PC-9 (cell line): Measurements from ENCODE around the gene CD247. TPM values are rescaled to one million over a fixed set of nuclear protein-coding genes. Genes with fewer than 3 reads are reported as not detected.

Experiments
- BruUV-seq: library from RNA; stranded (reverse); fragments of 400-500 nt; replicated peaks from 2 replicates; lab custom pipeline; 2021; lab: Mats Ljungman, UMichigan
- CTCF ChIA-PET: fragments of 300-600 bp; sonication (Branson Sonifier 250); formaldehyde crosslinking; loops from one replicate; lab custom pipeline; 2022; ENCODE audit warnings: antibody characterized with exemption; lab: Charles Lee
- POLR2A ChIA-PET: fragments of 300-600 bp; sonication (Branson Sonifier 250); formaldehyde crosslinking; loops from one replicate; lab custom pipeline; 2022; ENCODE audit warnings: antibody characterized with exemption; ENCODE audit not compliant: unreplicated experiment; lab: Charles Lee
- DNase-seq, 2 experiments: peaks; one replicate each; pipeline versions ENCODE4 v3.0.0 to v3.0.0-alpha.2; 2015 to 2022; ENCODE audit warnings: mixed read lengths in 1 of 2
- H2AFZ ChIP-seq: fragments of 200-600 bp; sonication (generic); 2 replicates; pipeline ENCODE4 v1.8.1; 2017; ENCODE audit warnings: antibody characterized with exemption
- H3F3A ChIP-seq: fragments of 200-600 bp; sonication (generic); 2 replicates; pipeline ENCODE4 v1.8.1; 2017; ENCODE audit warnings: antibody characterized with exemption, mild to moderate bottlenecking, low read depth; ENCODE audit not compliant: insufficient read depth
- H3K27ac ChIP-seq: fragments of 200-600 bp; sonication (generic); 2 replicates; pipeline ENCODE4 v1.6.1; 2016; ENCODE audit warnings: mixed run types
- H3K27me3 ChIP-seq: fragments of 200-600 bp; sonication (generic); 2 replicates; pipeline ENCODE4 v1.6.1; 2016; ENCODE audit warnings: low read depth, mixed run types; ENCODE audit not compliant: insufficient read depth
- H3K36me3 ChIP-seq: fragments of 200-600 bp; sonication (generic); 2 replicates; pipeline ENCODE4 v1.6.1; 2016; ENCODE audit warnings: low read depth, mixed run types
- H3K4me1 ChIP-seq: fragments of 200-600 bp; sonication (generic); replicated peaks from 2 replicates; pipeline ENCODE4 v1.6.1; 2016; ENCODE audit warnings: mixed run types; ENCODE audit not compliant: insufficient read depth
- H3K4me2 ChIP-seq: fragments of 200-600 bp; sonication (generic); 2 replicates; pipeline ENCODE4 v1.6.1; 2017; ENCODE audit warnings: mixed run types
- H3K4me3 ChIP-seq: fragments of 200-600 bp; sonication (generic); 2 replicates; pipeline ENCODE4 v1.6.1; 2016; ENCODE audit warnings: mixed run types
- H3K79me2 ChIP-seq: fragments of 200-600 bp; sonication (generic); 2 replicates; pipeline ENCODE4 v1.6.1; 2017; ENCODE audit warnings: low read depth, mixed run types
- H3K9me2 ChIP-seq: fragments of 200-600 bp; sonication (generic); 2 replicates; pipeline ENCODE4 v1.8.1; 2017; ENCODE audit warnings: mild to moderate bottlenecking; ENCODE audit not compliant: insufficient read depth
- H3K9me3 ChIP-seq: fragments of 200-600 bp; sonication (generic); 2 replicates; pipeline ENCODE4 v1.8.1; 2016; ENCODE audit warnings: low read depth; ENCODE audit not compliant: insufficient read depth
- H4K20me1 ChIP-seq: fragments of 200-600 bp; sonication (generic); 2 replicates; pipeline ENCODE4 v1.8.1; 2017; ENCODE audit not compliant: insufficient read depth
- EZH2 ChIP-seq: fragments of 200-600 bp; sonication (generic); IDR thresholded peaks from 2 replicates; pipeline ENCODE4 v1.8.0; 2017; ENCODE audit warnings: antibody characterized with exemption, low read depth
- intact Hi-C: fragments of 100-400 bp; cut with micrococcal nuclease; formaldehyde crosslinking; loops from one replicate; pipeline ENCODE4 v1.10.0; 2022; ENCODE audit not compliant: unreplicated experiment
- total RNA-seq: library from RNA; stranded (reverse); gene quantifications from 2 replicates; pipeline ENCODE4 v1.2.3, GENCODE V29; 2021
- TF ChIP-seq, protein P1 (sequence below): fragments of 200-600 bp; sonication (generic); conservative IDR thresholded peaks from 2 replicates; pipeline ENCODE4 v1.6.1; 2017; ENCODE audit warnings: mixed run types, antibody characterized with exemption, mild to moderate bottlenecking, moderate library complexity

CD247 gene
- total RNA-seq, 1 experiment from 2014 or later = not detected

GRCh38 chr1:167554028-167554779 is 35.9 kb upstream of the CD247 start:
- H3K27ac ChIP-seq = no peak overlapping the region
- H4K20me1 ChIP-seq = no peaks in the 10 kb centered on the region
- DNase-seq = no peak
- no peaks in the 10 kb centered on the region for H3K9me3 ChIP-seq
- H3K4me3 ChIP-seq = peak overlapping the region; percentile 76
- ChIA-PET POLR2A (interaction anchor here (0.7 to 1.8 kb wide), 3 partner anchors 10 to 383 kb away, joined by 3 to 10 read pairs (median 4); no protein-coding TSS in a partner anchor), CTCF (interaction anchor here (0.9 kb wide), 1 partner anchor 10 kb away, joined by 10 read pairs; no protein-coding TSS in a partner anchor)
- no peaks in the 10 kb centered on the region for H3K27me3 ChIP-seq
- intact Hi-C loops = no loop called here
- TF ChIP-seq EZH2 = no peak
- TF ChIP-seq, protein P1, sequence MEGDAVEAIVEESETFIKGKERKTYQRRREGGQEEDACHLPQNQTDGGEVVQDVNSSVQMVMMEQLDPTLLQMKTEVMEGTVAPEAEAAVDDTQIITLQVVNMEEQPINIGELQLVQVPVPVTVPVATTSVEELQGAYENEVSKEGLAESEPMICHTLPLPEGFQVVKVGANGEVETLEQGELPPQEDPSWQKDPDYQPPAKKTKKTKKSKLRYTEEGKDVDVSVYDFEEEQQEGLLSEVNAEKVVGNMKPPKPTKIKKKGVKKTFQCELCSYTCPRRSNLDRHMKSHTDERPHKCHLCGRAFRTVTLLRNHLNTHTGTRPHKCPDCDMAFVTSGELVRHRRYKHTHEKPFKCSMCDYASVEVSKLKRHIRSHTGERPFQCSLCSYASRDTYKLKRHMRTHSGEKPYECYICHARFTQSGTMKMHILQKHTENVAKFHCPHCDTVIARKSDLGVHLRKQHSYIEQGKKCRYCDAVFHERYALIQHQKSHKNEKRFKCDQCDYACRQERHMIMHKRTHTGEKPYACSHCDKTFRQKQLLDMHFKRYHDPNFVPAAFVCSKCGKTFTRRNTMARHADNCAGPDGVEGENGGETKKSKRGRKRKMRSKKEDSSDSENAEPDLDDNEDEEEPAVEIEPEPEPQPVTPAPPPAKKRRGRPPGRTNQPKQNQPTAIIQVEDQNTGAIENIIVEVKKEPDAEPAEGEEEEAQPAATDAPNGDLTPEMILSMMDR = no peak
- H3K79me2 ChIP-seq = no peaks in the 10 kb centered on the region
- no peaks in the 10 kb centered on the region for H3K36me3 ChIP-seq
- peak overlapping the region; percentile 84 for H3K4me2 ChIP-seq
- BruUV-seq = no TSS peak
- no peaks in the 10 kb centered on the region for H3K9me2 ChIP-seq
- H2AFZ ChIP-seq = peak overlapping the region; percentile 80
- no peaks in the 10 kb centered on the region for H3F3A ChIP-seq
- H3K4me1 ChIP-seq = peaks cover 18% of the 10 kb centered on the region

DNA sequence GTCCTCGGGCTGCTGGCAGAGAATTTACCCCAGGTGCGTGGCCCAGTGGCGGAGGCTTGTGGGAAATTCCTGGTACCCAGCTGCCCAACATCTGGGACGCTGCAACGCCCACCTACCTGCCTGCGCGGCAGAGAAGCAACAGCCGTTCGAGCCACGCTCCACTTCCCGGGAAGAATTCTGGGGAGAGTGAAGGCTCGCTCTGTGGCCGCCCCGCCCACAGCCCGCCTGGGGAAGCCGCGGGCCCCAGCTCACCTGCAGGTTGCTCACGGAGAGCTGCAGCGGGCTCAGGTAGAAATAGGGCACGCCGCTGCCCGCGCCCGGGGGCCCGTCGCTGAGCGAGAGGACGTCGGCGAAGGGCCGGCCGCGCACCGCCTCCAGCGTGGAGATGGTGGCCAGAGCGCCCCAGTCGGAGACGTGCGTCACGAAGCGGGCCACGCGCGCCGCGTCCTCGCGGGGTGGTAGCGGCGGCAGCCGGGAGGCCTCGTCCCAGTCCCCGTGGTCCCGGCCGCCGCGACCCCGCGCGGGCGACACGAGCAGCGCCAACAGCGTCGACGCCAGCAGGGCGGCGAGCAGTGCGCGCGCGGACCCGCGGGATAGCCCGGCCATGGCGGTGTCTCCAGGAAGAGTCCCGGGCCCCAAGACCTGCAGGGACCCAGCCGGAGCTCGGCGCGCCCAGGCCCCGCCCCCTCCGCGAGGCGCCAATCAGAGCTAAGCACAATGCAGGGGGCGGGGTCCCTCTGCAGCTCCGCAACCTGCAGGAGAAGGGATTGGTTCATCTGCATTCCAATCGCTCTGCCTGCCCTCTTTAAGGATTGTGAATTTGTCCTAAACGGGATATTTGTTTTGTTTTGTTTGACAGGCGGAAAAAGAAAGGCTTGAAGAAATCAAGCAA is 35.1 kb upstream of the CD247 start, which contains the start of gene CREG1:
CREG1 (minus strand) TSS at position 627 of the 892 bp plus-strand sequence.
- H3F3A ChIP-seq = no peaks in the 10 kb centered on the region
- peak within 1 kb of the TSS; percentile 80 for H2AFZ ChIP-seq
- ChIA-PET CTCF (interaction anchor here (0.6 to 0.9 kb wide), 2 partner anchors 11 to 558 kb away, joined by 4 to 10 read pairs; no protein-coding TSS in a partner anchor), POLR2A (interaction anchor here (0.6 to 1.8 kb wide), 5 partner anchors 11 to 384 kb away, joined by 3 to 10 read pairs (median 4); no protein-coding TSS in a partner anchor)
- peak; percentile 87 to 94 for DNase-seq
- no peaks in the 10 kb centered on the region for H3K36me3 ChIP-seq
- no peaks in the 10 kb centered on the region for H3K9me3 ChIP-seq
- peaks cover 24% of the 10 kb centered on the region for H3K4me1 ChIP-seq
- no peaks in the 10 kb centered on the region for H4K20me1 ChIP-seq
- H3K9me2 ChIP-seq = no peaks in the 10 kb centered on the region
- intact Hi-C loops = no loop called here
- H3K4me3 ChIP-seq = peak within 1 kb of the TSS; percentile 76
- H3K4me2 ChIP-seq = peak within 1 kb of the TSS; percentile 84
- no peaks in the 10 kb centered on the region for H3K79me2 ChIP-seq
- H3K27ac ChIP-seq = no peak within 1 kb of the TSS
- H3K27me3 ChIP-seq = no peaks in the 10 kb centered on the region
- no TSS peak for BruUV-seq
- TF ChIP-seq EZH2 = no peak
- TF ChIP-seq, protein P1 = no peak

DNA sequence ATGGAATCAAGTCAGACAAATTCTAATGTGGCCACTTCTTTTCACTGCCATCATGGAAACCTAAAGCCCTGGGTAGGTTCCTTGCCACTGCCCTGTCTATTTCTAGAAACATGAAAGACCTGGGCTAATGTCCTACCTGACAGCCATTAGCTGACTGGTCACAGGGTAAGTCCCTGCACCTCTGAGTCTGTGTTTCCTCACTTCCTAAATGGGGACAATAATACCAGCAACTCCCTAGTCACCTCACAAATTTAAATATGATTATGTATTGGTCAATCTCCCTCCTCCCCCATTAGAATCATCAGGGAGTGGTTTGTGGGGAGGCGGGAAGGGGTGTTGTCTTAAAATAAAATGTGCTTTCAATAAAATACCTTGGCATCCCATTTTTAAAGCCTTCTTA is 33.0 kb upstream of the CD247 start:
- H3K4me1 ChIP-seq = peaks cover 24% of the 10 kb centered on the region
- no peaks in the 10 kb centered on the region for H3K9me3 ChIP-seq
- H3K79me2 ChIP-seq = no peaks in the 10 kb centered on the region
- H4K20me1 ChIP-seq = no peaks in the 10 kb centered on the region
- BruUV-seq = no TSS peak
- POLR2A ChIA-PET = no interaction called here
- no peaks in the 10 kb centered on the region for H3K27me3 ChIP-seq
- no peaks in the 10 kb centered on the region for H3F3A ChIP-seq
- TF ChIP-seq, protein P1 = no peak
- TF ChIP-seq EZH2 = no peak
- no peaks in the 10 kb centered on the region for H3K9me2 ChIP-seq
- no peak overlapping the region for H2AFZ ChIP-seq
- no peak overlapping the region for H3K27ac ChIP-seq
- CTCF ChIA-PET = no interaction called here
- H3K36me3 ChIP-seq = no peaks in the 10 kb centered on the region
- H3K4me2 ChIP-seq = no peak overlapping the region
- H3K4me3 ChIP-seq = no peak overlapping the region
- DNase-seq = no peak
- intact Hi-C loops = no loop called here
